Activated gamma-delta T cell treated with Interleukin-2 at 50 U/mL for 16 hours (primary cell): ENCODE measurements around the gene DCAF6.
A peak's percentile ranks its signal among the peaks of the same experiment; 100 is the strongest.
"Not testable (repeated sequence)": the region's sequence is repeated elsewhere in the genome, so short reads cannot be mapped to it uniquely, and the experiment has no call there.

Experiments used
- DNase-seq: peaks from one replicate; pipeline ENCODE4 v3.0.0-alpha.2; 2020

The DCAF6 gene

GRCh38 chr1:168032029-168032428 lies 95.5 kb downstream of the DCAF6 start:
- no peak for DNase-seq

- no peak for DNase-seq
Measured at GRCh38 chr1:168035345-168035744, 98.9 kb downstream of the DCAF6 start.

- DNase-seq = no peak
Measured at GRCh38 chr1:168042362-168042761, 105.9 kb downstream of the DCAF6 start.

GRCh38 chr1:168045311-168045710 lies 108.8 kb downstream of the DCAF6 start:
- no peak for DNase-seq

- no peak for DNase-seq
Measured at GRCh38 chr1:168050307-168050706, 113.8 kb downstream of the DCAF6 start.

- no peak for DNase-seq
Measured at GRCh38 chr1:168050880-168051279, 114.4 kb downstream of the DCAF6 start.

GRCh38 chr1:168053681-168054080 lies 117.2 kb downstream of the DCAF6 start:
- DNase-seq = no peak

GRCh38 chr1:168054117-168054516 lies 117.6 kb downstream of the DCAF6 start:
- no peak for DNase-seq

- DNase-seq = not testable (repeated sequence)
Measured at GRCh38 chr1:168056152-168056551, 119.7 kb downstream of the DCAF6 start.

GRCh38 chr1:168057355-168057754 lies 120.9 kb downstream of the DCAF6 start:
- DNase-seq = no peak

GRCh38 chr1:168057921-168058320 lies 121.4 kb downstream of the DCAF6 start:
- DNase-seq = no peak

- no peak for DNase-seq
Measured at GRCh38 chr1:168064216-168064615, 127.7 kb downstream of the DCAF6 start.

- DNase-seq = no peak
Measured at GRCh38 chr1:168065506-168065905, 129.0 kb downstream of the DCAF6 start.

GRCh38 chr1:168069384-168069783 lies 132.9 kb downstream of the DCAF6 start:
- no peak for DNase-seq

- no peak for DNase-seq
Measured at GRCh38 chr1:168079761-168080160, 143.3 kb downstream of the DCAF6 start.

GRCh38 chr1:168081373-168082007 lies 145.0 kb downstream of the DCAF6 start:
- DNase-seq = no peak

GRCh38 chr1:168082008-168082876 lies 145.8 kb downstream of the DCAF6 start:
- DNase-seq = peak; percentile 51

- no peak for DNase-seq
Measured at GRCh38 chr1:168083456-168084325, 147.2 kb downstream of the DCAF6 start.

GRCh38 chr1:168084396-168085231 lies 148.1 kb downstream of the DCAF6 start:
- peak; percentile 53 for DNase-seq

- no peak for DNase-seq
Measured at GRCh38 chr1:168085401-168085872, 149.0 kb downstream of the DCAF6 start.

GRCh38 chr1:168086438-168086837 lies 150.0 kb downstream of the DCAF6 start:
- DNase-seq = no peak

GRCh38 chr1:168087696-168088095 lies 151.2 kb downstream of the DCAF6 start:
- DNase-seq = no peak
